GM18502 (cell line): ENCODE results near the gene FAM107B.
A peak's percentile ranks its signal among the peaks of the same experiment; 100 is the strongest.
"Not testable (repeated sequence)": the region's sequence is repeated elsewhere in the genome, so short reads cannot be mapped to it uniquely, and the experiment has no call there.

ENCODE experiments used
- ATAC-seq: cut with Tn5 transposase; IDR thresholded peaks from one replicate; pipeline ENCODE4 v1.9.1; 2021; ENCODE audit warnings: mild to moderate bottlenecking; ENCODE audit not compliant: unreplicated experiment, poor library complexity

FAM107B gene

GRCh38 chr10:14696821-14697220 is 77.9 kb downstream of the FAM107B start:
- ATAC-seq = no peak

- no peak for ATAC-seq
Observed at GRCh38 chr10:14695847-14696480, 78.7 kb downstream of the FAM107B start.

DNA sequence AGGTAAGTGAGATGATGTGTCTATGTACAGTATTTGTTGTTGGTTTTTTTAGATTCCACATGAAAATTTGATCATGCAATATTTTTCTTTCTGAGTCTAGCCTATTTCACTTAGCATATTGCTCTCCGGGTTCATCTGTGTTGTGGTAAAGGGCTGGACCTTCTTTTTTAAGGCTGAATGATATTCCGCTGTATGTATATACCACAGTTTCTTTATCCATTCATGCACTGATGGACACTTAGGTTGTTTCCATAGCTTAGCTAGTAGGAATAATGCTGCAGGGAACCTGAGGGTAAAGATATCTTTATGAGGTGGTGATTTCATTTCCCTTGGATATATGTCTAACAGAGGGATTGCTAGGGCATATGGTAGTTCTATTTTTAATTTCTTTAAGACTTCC is 80.8 kb downstream of the FAM107B start:
- no peak for ATAC-seq

- ATAC-seq = no peak
Observed at GRCh38 chr10:14692344-14693076, 82.2 kb downstream of the FAM107B start.

- no peak for ATAC-seq
Observed at GRCh38 chr10:14691359-14691758, 83.3 kb downstream of the FAM107B start.

DNA sequence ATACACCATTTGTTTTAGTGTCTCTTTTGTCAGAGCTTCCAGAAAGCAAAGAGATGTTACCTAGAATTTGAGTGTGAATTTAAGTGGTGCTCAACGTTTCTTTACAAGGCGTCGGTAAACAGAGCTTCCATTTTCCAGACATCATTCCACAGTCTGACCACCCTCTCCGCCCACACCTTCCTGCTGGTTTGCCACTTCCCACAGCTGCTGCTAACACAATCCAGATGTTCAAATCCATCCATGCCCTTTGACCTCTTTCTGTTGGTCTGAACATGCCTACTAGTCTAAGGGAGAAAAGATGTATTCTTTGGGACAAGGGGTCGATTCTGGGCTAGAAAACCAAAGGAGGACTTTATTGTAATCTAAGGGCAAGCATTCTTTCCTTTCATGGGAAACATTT is 86.1 kb downstream of the FAM107B start:
- no peak for ATAC-seq

DNA sequence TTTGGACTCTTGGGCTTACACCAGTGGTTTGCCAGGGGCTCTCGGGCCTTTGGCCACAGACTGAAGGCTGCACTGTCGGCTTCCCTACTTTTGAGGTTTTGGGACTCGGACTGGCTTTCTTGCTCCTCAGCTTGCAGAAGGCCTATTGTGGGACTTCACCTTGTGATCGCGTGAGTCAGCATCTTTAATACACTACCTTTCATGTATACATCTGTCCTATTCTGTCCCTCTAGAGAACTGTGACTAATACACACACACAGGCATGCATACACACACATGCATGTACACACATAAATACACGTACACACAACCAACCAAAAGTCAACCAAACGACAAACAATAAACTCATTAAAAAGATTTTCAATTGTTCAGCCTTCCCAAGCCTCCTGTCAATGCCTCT is 86.5 kb downstream of the FAM107B start:
- ATAC-seq = not testable (repeated sequence)

- ATAC-seq = no peak
Observed at GRCh38 chr10:14687340-14687739, 87.4 kb downstream of the FAM107B start.

DNA sequence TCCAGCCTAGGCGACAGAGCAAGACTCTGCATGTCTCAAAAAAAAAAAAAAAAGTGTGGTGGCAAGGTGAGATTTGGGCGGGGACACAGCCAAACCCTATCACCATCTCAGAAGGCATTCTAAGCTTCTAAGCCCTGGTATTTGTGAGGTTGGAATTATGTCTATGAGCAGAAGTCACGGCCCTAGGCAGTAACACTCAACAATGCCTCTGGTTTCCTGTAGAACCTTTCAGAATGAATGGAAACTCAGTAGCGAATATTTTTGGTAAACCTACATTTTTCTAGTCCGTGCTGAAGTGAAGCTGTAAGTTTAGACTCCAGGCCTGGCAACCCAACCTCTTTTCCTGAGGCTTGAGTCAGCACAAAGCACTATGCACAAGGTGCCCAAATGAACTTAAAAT is 88.3 kb downstream of the FAM107B start:
- peak; percentile 40 for ATAC-seq

DNA sequence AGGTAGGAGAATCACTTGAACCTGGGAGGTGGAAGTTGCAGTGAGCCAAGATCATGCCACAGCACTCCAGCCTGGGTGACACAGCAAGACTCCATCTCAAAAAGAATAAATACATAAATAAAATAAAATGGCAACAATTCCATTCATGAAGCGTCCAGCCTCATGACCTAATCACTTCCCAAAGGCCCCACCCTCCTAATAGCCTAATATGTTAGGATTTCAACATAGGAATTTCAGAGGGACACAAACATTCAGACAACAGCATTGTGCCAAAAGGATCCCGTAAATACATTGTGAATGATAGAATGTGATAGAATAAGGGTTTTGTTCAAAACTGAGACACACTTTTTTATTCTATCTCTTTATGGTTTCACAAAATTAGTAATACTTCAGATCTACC is 90.3 kb downstream of the FAM107B start:
- ATAC-seq = no peak

GRCh38 chr10:14683256-14683655 is 91.4 kb downstream of the FAM107B start:
- no peak for ATAC-seq

GRCh38 chr10:14681802-14682201 is 92.9 kb downstream of the FAM107B start:
- ATAC-seq = no peak

DNA sequence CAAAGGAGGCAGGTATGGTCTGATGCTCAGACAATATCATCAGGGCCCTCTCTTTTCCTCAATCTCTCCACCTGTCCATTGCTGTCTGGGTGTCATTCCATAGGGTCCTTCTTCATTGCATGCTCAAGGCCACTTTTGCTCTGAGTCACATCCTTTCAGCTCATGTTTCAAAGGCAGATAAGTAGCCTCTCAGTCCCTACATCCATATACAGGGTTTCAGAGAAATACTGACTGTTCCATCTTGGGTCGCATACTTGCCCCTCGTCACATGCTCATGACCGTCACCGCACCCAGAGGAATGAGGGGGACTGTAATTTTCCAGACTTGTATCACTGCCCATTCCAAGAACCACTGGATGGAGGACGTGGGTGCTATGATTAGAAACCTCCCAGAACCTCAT is 93.4 kb downstream of the FAM107B start:
- ATAC-seq = no peak

GRCh38 chr10:14678637-14679036 is 96.1 kb downstream of the FAM107B start:
- no peak for ATAC-seq

- ATAC-seq = no peak
Observed at GRCh38 chr10:14676732-14677131, 98.0 kb downstream of the FAM107B start.

GRCh38 chr10:14674376-14675050 is 100.2 kb downstream of the FAM107B start:
- ATAC-seq = no peak

GRCh38 chr10:14673189-14673861 is 101.4 kb downstream of the FAM107B start:
- ATAC-seq = no peak

GRCh38 chr10:14671386-14671831 is 103.3 kb downstream of the FAM107B start:
- no peak for ATAC-seq

- no peak for ATAC-seq
Observed at GRCh38 chr10:14670551-14671240, 104.0 kb downstream of the FAM107B start.

DNA sequence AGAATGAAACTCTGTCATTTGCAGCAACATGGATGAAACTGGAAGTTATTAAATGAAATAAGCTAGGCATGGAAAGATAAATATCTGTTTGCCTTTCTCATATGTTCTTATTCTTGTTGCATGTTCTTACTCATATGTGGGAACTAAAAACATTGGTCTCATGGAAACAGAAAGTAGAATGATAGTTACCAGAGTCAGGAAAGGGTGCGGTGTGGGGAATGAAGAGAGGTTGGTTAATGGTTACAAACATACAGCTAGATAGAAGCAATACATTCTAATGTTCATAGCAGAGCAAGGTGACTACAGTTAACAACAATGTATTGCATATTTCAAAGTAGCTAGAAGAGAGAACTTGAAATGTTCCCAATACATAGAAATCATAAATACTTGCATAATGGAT is 105.1 kb downstream of the FAM107B start:
- no peak for ATAC-seq
